GM19467 (cell line): ENCODE measurements around the gene CASZ1.

Experiments used
- ATAC-seq: cut with Tn5 transposase; IDR thresholded peaks from one replicate; pipeline ENCODE4 v1.9.1; 2021; ENCODE audit warnings: mild to moderate bottlenecking, moderate library complexity; ENCODE audit not compliant: unreplicated experiment

Gene CASZ1

GRCh38 chr1:10615332-10615731 lies 181.1 kb downstream of the CASZ1 start:
- ATAC-seq: no peak

- ATAC-seq: no peak
Measured at GRCh38 chr1:10614377-10615225, 181.8 kb downstream of the CASZ1 start.

DNA sequence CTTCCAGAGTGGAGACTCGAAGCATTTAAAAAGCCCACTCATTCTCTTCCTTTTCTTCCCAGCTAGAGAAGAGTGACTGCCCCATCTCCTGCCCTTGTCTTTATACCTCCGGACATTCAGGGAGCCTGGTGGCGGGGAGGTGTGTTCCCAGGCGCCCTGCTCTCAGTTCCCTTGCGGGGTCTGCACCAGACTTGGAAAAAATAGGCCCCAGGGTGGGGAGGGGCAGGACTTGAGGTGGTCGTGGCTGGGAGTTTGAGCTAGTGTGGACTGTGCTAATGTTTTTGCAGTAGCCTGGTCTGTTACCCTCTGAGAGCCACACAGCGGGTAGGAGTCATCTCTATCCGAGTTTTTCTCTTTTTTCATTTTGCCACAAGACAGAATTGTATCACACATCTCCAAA lies 182.6 kb downstream of the CASZ1 start:
- ATAC-seq: no peak

DNA sequence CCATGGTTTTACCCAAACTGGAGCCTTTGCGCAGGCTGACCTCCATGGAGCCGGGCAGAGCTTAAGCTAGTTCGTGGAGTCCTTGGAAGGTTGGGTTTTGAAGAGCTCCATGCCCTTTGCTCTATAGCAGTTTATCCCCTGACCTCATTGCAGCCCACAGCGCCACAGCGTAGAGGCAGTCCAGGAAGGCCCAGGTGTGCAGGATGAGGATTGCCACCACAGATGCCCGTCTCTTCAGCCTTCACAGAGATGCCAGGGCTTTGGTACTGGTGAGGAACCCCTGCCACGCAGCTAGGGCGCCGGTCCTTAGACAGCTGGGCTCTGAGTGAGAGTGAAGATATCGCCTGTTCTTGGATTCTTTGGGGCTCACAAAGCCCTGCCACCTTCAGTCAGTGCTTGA lies 183.1 kb downstream of the CASZ1 start:
- no peak for ATAC-seq

DNA sequence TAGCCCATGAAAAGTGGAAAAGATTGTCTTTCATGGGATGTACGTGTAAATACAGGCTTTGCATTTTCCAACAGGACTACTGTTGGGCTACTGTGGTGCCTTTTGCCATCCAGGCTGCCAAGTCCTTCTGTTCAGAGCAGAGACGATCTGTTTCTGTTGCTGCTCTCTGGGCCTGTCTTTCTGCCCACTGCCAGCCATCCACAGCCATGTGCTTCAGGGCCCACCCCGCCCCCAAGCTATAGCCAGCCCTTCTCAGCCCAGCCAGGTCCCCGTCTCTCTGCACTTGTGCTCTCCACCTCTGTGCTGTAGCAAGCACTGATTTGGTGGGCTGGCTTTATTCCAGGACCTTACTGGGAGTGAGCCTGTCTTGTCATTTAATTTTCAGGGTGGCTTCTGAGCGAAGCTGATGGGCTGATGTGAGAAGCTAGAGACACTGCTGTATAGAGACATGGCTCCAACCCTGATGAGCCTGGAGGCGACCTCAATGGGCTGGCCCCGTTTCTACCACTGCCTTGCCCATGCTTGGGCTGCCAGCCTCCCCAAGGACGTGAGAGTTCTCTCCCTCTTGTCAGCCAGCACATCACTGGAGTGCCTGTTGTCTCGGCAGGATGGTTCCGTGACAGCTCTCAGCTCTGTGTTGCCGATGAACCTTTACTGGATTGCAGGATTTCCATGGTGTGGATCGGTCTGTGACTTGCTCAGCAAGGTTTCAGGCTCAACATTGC lies 183.8 kb downstream of the CASZ1 start:
- no peak for ATAC-seq

GRCh38 chr1:10610901-10611600 lies 185.4 kb downstream of the CASZ1 start:
- ATAC-seq: no peak

- no peak for ATAC-seq
Measured at GRCh38 chr1:10608690-10609089, 187.8 kb downstream of the CASZ1 start.

GRCh38 chr1:10607228-10607627 lies 189.2 kb downstream of the CASZ1 start:
- no peak for ATAC-seq

GRCh38 chr1:10606064-10606463 lies 190.4 kb downstream of the CASZ1 start:
- no peak for ATAC-seq

DNA sequence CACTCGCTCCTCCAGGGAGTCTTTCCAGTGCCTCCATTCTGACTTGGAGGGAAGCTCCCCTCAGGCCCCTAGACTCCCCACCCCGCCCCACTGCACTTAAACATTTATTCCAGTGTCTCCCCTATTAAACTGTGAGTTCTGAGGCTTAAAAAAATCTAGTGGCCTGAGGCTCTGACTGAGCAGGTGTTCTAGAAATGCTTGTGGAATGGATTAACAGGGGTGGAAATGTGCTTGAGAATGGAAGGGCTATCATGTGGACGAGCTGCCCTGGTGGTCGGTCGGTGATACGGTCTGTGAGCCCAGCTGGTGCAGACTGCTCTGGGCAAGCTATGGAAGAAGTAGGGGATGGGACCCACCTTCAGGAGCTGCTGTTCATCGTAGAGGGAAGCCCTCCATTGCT lies 191.5 kb downstream of the CASZ1 start:
- no peak for ATAC-seq

DNA sequence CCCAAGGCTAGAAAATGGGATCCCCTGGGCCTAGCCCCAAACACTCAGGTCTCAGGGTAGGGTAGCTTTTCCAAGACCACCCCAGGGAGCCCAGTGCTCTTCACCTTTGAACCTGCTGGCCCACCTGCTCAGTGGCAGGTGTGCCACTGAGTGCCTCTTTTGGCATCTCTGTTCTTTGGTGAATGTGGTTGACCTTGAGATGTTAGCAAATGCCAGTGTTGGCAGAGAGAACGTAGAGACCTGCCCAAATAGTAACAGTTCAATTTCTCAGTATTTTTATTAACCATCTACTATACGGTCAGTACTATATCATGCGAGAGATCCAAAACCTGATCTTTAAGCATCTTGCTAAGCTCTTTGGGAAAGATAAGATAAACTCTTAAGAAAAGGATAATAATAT lies 193.5 kb downstream of the CASZ1 start:
- no peak for ATAC-seq

DNA sequence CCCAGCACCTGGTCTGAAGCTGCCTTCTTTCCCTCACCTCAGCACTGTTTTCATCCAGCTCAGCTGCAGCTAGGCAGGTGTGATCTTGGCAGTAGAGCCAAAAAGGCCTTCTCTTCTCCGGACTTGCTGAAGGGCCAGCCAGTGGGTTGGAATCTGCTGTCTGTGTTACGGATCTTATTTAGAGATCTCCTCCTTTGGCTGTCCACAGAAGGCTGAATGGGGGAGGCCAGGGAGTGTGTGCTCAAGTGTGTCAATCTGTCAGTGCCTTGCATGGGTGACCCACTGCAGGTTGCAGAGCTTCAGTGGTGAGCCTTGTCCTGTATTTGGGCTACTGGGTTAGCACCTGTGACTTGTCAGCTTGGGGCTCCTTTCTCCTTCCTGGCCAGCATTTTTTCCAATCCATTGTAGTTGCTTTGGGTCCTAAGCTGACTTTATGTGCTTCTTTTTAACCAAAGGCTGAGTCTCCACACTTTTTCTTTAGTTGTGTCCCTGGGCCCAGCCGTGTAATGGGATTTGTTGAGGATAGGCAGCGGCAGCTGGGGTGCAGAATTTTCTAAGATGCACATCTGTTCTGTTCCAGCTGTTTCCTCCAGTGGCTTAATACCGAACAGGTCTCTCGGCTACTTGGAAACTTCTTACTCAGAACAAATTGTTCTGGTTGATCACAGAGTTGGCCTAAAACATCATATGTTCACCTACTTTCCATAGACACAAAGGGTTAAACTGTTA lies 194.9 kb downstream of the CASZ1 start:
- ATAC-seq: no peak

- ATAC-seq: no peak
Measured at GRCh38 chr1:10599194-10599861, 197.1 kb downstream of the CASZ1 start.

GRCh38 chr1:10598389-10598702 lies 198.1 kb downstream of the CASZ1 start:
- no peak for ATAC-seq

GRCh38 chr1:10597492-10598388 lies 198.7 kb downstream of the CASZ1 start:
- ATAC-seq: no peak

DNA sequence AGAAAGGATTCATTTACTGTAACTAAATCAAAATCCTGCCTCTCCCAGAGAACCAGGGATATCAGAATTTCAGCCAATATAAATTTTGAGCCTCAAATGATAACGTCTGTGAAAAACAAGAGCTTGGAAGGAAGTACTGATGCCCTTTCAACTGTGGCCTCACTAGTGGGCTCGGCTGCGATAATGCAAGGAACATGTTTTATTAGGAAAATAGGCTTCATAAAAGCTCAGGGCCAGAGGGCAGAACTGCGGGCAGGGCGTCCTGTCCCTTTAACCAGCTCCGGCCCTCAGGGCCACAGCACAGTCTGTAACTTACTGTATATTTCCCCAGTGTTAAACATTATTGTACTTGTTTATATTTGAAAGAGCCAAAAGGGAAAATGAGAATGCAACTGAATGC lies 199.7 kb downstream of the CASZ1 start:
- ATAC-seq: no peak

GRCh38 chr1:10594595-10595223 lies 201.7 kb downstream of the CASZ1 start:
- ATAC-seq: no peak

- no peak for ATAC-seq
Measured at GRCh38 chr1:10593750-10594149, 202.7 kb downstream of the CASZ1 start.

DNA sequence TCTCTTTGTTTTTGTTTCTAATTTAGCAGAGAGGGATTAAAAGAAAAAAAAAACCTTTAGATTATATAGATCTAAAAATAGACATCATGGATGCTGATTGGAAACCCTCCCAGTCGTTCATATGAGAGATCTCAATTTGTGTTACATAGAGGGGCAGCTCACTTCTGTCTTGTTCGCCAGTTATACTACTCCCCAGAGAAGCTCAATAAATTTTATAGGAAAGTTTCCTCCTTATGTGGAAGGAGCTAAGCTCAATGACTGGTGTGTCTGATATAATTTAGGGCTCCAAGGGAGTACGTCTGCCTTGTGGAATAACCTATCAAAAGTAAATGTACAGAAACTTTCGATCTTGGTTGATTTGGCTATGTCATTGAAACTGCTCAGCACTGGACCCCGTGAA lies 204.1 kb downstream of the CASZ1 start:
- no peak for ATAC-seq
